NCI-H2029 (cell line): ENCODE results near the gene KCNH8.

Experiments
- DNase-seq: peaks from one replicate; lab custom pipeline; 2025; lab: John Stamatoyannopoulos, UW

Gene KCNH8

DNA sequence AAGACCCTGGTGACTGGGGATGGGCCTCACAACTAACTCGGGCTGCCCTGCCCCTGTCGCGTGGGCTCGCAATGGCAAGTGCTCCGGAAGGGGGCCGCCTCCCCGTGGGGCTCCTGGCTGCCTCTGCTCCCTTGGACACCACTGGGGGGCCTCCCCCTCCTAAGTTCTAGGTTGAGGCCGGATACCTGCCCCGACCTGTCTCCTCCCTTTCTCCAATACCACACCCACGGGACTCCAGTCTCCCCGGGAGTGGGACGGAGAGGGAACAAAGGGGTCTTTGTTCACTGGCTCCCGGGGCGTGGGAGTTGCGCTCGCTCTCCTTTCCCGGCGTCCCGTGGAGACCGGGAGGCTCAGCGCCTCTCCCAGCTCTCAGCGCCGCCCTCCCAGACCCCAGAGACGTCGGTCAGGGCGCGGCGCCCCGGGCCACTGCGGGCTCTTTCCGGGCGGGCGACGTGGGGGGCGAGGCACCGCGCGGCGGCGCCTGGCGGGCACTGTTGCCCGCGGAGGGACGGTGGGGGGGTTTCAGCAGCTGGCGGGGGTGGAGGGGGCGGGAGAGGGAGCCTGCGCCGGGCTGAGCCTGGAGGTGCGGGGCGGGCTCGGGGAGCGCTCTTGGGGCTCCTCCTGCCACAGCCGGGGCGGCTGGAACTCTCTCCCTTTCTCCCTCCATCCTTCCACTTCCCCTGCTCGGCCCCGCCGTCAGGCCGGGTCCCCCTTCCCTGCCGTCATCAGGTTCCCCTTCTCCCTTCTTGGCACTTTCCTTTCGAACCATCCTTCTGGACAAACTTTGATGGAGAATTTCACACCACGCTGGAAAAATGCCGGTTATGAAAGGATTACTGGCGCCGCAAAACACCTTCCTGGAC, at the start of gene KCNH8:
KCNH8 (plus strand) TSS at position 606 of the 863 bp plus-strand sequence; CDS start at position 816, 210 bp downstream.
- DNase-seq, result peak; percentile 70

DNA sequence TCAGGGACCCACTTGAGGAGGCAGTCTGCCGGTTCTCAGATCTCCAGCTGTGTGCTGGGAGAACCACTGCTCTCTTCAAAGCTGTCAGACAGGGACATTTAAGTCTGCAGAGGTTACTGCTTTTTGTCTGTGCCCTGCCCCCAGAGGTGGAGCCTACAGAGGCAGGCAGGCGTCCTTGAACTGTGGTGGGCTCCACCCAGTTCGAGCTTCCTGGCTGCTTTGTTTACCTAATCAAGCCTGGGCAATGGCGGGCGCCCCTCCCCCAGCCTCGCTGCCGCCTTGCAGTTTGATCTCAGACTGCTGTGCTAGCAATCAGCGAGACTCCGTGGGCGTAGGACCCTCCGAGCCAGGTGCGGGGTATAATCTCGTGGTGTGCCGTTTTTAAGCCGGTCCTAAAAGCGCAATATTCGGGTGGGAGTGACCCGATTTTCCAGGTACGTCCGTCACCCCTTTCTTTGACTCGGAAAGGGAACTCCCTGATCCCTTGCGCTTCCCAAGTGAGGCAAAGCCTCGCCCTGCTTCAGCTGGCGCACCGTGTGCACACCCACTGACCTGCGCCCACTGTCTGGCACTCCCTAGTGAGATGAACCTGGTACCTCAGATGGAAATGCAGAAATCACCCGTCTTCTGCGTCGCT, 45.5 kb upstream of the KCNH8 start:
- DNase-seq, result peak; percentile 8

DNA sequence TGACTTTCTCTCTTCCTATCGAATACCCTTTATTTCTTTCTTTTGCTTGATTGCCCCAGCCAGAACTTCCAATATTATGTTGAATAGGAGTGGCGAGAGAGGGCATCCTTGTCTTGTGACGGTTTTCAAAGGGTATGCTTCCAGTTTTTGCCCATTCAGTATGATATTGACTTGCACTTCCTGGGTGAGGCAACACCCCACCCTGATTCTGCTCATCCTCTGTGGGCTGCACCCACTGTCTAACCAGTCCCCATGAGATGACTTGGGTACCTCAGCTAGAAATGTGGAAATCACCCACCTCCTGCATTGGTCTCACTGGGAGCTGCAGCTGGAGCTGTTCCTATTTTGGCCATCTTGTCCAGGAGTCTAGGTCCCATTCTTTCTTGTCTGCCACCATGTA, 44.8 kb upstream of the KCNH8 start:
- DNase-seq, result no peak

GRCh38 chr3:19104459-19104858, 43.9 kb upstream of the KCNH8 start:
- no peak for DNase-seq

GRCh38 chr3:19105826-19106225, 42.5 kb upstream of the KCNH8 start:
- DNase-seq, result no peak

- no peak for DNase-seq
Measured at GRCh38 chr3:19106307-19106706, 42.0 kb upstream of the KCNH8 start.

DNA sequence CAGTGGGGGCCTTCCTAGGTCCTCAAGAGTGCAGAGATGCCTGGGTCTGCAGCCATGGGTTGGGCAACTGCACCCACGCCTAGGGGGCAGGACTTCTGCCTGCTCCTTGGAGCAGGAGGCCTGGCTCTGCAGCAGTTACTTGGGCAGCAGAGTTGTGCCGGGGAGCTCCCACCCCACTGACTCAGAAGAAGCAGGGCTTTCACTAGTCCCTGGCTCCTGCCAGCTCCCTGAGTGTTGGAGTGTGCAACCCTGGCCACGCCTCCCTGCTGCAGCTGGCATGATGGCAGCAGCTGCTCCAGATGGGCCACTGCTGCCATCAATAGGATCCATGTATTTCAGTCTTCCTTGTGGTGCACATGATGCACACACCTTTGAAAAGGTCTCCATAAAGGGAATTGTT, 40.6 kb upstream of the KCNH8 start:
- DNase-seq, result no peak

DNA sequence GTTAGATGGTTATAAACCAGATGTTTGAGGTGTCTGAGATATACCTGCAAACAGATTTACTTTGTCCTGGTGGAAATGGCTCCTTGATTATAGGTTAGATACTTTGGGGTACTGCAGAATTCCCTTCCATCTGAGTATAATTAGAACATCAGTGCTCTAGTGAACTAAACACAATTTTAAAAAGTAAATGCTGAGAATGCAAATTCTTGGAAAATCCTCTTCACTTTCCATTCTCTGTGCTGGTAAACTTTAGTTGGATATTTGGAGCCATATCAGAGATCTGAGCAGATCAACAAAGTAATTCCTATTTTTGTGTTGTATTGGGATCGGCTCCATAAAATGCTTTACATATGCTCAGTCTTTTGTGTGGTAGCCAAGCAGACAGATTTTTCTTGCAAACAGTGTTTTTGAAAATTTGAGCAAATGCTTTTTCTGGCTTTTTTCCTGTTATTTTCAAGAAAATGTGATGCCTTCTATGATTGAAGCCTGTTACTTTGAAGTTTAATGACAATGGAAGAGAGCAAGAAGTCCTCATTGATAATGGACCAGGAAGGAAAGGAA, 37.9 kb upstream of the KCNH8 start:
- DNase-seq, result no peak

GRCh38 chr3:19114461-19114860, 33.8 kb upstream of the KCNH8 start:
- no peak for DNase-seq

GRCh38 chr3:19116239-19116638, 32.1 kb upstream of the KCNH8 start:
- DNase-seq, result no peak

GRCh38 chr3:19124752-19125151, 23.6 kb upstream of the KCNH8 start:
- DNase-seq, result no peak

- no peak for DNase-seq
Measured at GRCh38 chr3:19139863-19140262, 8.4 kb upstream of the KCNH8 start.

GRCh38 chr3:19146685-19147650, 1.3 kb upstream of the KCNH8 start:
- DNase-seq, result peak; percentile 98

- DNase-seq, result no peak
Measured at GRCh38 chr3:19148768-19149091, 420 bp downstream of the KCNH8 start.

- no peak for DNase-seq
Measured at GRCh38 chr3:19149368-19149767, 1.1 kb downstream of the KCNH8 start.

DNA sequence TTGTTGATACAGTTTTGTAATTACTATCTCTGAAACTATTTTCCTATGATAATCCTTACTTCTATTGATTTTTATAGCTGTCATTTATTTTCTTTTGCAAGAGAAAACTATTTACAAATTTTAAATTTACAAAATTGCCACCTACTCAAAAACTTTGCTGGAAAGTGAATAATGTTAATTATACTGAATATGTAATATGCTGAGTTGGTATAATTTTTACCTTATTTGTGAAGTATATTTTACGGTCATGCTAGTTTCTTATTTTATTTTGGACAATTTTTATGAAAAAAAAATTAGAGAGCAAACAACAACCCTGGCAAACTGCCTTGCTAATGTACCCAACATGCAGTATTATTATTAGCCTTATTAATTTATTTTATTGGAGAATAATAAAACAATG, 2.9 kb downstream of the KCNH8 start:
- no peak for DNase-seq

DNA sequence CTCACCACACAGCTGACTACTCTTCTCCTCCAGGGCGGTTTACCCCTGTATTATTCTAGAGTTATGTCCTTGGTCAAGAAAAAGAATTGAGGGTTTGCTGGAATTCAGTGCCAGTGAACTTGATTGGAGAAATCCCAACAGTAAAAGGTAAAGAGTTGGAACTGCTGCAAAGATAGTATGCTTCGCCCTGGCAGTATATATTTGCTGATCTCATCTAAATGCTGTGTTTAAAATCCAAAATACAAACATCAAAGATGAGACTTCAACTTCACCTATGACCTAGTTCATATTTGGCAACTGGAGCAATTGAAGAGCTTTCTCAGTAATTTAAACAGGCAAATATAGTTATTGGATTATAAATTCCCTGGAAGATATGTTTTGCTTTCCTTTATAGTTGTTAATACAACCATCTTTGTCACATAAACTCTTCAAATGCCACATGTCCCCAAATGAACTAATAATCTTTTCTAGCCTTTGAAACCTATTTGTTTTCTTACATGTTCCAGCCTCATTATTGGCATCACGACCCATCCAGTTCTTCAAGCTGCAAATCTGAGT, 6.5 kb downstream of the KCNH8 start:
- DNase-seq, result no peak

DNA sequence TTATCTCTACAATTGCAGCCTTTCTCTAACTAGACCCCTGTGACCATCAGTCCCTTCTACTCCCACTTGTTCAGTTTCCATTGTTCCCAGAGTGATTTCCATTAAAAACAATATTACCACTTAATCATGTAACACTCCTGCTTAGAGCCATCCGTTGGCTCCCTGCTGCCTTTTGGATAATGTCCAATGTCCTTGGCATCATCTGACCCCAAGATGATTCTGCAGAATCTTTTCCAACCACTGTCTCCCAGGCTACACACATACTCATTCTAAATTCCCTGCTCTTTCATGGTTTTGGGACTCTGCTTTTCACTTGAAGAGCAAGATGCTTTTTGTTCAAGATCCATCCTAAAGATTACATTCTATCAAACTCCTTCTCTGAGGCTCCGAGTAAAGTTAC, 7.1 kb downstream of the KCNH8 start:
- no peak for DNase-seq

DNA sequence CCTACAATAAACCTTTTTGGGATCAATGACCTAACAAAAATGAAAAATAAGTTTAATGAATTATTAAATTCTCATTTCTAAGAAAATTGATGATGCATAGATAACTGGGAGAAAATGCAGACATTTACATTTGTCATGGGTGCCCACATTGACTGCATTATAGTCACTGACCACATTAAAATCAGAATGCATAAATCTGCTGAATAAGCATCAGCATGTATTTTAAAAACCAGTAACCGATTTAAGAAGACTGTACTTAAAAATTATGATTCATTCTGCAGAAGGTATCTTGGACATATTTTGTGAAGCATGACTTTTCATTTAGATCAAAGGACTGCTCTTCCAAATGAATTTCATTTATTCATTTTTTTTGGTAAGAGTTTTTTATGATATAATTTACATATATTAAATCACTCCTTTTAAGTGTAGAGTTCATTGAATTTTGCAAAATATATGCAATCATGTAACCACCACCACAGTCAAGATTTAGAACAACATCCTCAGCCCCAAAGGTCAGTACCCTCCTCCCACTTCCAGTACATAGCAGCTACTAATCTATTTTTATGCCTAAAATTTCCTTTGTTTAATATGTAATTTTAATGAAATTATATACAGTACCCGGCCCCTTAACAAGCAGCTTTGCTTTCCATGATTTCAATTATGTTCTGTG, 11.8 kb downstream of the KCNH8 start:
- no peak for DNase-seq

DNA sequence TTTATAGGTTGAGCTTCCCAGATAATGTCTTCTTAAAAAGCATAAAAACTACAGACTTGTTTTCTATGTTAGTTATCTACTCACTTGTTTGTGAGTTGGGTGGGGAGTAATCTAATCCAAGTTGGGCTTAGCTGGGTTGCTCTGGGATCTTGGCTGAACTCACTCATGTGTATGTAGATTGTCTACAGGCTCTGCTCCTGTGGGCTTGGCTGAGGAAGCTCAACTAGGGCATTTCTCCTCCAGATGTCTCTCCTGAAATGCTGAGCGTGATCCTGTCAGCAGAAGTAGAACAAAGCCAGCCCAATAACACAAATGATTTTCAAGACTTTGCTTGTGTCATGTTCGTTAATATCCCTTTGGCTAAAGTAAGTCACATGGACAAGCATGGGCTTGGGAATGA, 17.3 kb downstream of the KCNH8 start:
- no peak for DNase-seq

DNA sequence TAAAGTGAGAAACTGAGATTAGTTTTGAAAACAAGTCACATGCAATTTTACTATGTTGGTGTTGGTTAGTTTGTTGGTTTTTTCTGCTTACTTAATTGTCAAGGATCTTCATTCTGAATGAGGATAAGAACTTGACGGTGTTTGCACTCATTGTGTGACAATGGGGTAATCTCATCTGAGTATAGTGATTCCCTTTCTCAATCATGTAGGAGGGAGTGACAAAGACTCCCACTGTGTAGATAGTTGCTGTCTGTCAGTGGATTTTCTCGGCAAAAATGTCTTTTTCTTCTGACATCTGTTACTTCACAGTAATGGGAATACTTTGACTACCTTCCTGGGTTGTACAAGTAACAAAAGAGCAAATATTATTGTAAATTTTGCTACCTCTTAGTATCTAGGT, 23.5 kb downstream of the KCNH8 start:
- no peak for DNase-seq
